K562 (cell line): ENCODE data around the gene ATP6V0A4. TPM values are rescaled to one million over a fixed set of nuclear protein-coding genes. Genes with fewer than 3 reads are reported as not detected.
A peak's percentile ranks its signal among the peaks of the same experiment; 100 is the strongest.

Source experiments
- ATAC-seq: fragments of 200-7000 bp; cut with Tn5 transposase; 3 replicates; pipeline ENCODE4 v1.9.1; 2020; ENCODE audit warnings: moderate library complexity
- BruUV-seq: library from RNA; stranded (reverse); fragments of 400-500 nt; replicated peaks from 2 replicates; lab custom pipeline; 2021; lab: Mats Ljungman, UMichigan
- CTCF ChIA-PET: fragments of 300-600 bp; formaldehyde crosslinking; extraction: SDS; loops from one replicate; lab custom pipeline; 2021; ENCODE audit warnings: low intra/inter-chr PET ratio; lab: Yijun Ruan, JAX
- POLR2A ChIA-PET: fragments of 300-600, 350-650 bp; sonication (Branson Sonifier 250); formaldehyde crosslinking; extraction: SDS; loops from one replicate; lab custom pipeline; 2021; ENCODE audit warnings: antibody characterized with exemption, inconsistent platforms; lab: Yijun Ruan, JAX
- DNase-seq, 4 experiments: peaks; one replicate each; pipeline versions ENCODE4 v3.0.0 to v3.0.0-alpha.2; 2011 to 2018; ENCODE audit warnings: low spot score in 3 of 4, mixed read lengths in 3 of 4; ENCODE audit errors: extremely low read depth in 1 of 4
- FAIRE-seq: peaks from 2 replicates; lab custom pipeline; 2011; peaks lifted over from hg19 to GRCh38; lab: Jason Lieb, UNC
- H2AFZ ChIP-seq: 2 replicates; pipeline ENCODE4 v1.6.0; 2011; ENCODE audit warnings: low read depth, low read length, control low read depth, inconsistent platforms
- H3K27ac ChIP-seq: fragments of 200-600 bp; 3 replicates; pipeline ENCODE4 v1.8.0; 2011; ENCODE audit warnings: low read depth, mild to moderate bottlenecking, control low read depth, inconsistent platforms, low read length, moderate library complexity, mixed read lengths; ENCODE audit errors: extremely low read depth
- H3K27me3 ChIP-seq, 2 experiments: fragments of 300-600 bp in 1 of 2; 2 replicates in 1 of 2; 3 replicates in 1 of 2; pipeline versions ENCODE4 v1.6.0 to v1.8.0; 2011; ENCODE audit warnings: inconsistent platforms in 2 of 2, low read length in 2 of 2, mild to moderate bottlenecking in 1 of 2, mixed read lengths in 1 of 2, moderate library complexity in 1 of 2; ENCODE audit not compliant: control insufficient read depth in 2 of 2, insufficient read depth in 2 of 2
- H3K36me3 ChIP-seq: fragments of 300-600 bp; 3 replicates; pipeline ENCODE4 v1.8.0; 2011; ENCODE audit warnings: mild to moderate bottlenecking, low read length, inconsistent platforms; ENCODE audit not compliant: control insufficient read depth, insufficient read depth
- H3K4me1 ChIP-seq, 2 experiments: fragments of 200-600 bp in 1 of 2; replicated peaks in 1 of 2; 2 replicates in 1 of 2; 3 replicates in 1 of 2; pipeline versions ENCODE4 v1.5.1 to v1.8.0; 2011; ENCODE audit warnings: inconsistent platforms in 2 of 2, low read length in 2 of 2, mild to moderate bottlenecking in 1 of 2, mixed read lengths in 1 of 2, moderate library complexity in 1 of 2; ENCODE audit not compliant: control insufficient read depth in 2 of 2, insufficient read depth in 2 of 2
- H3K4me2 ChIP-seq: 2 replicates; pipeline ENCODE4 v1.6.1; 2011; ENCODE audit warnings: low read length, control low read depth, inconsistent platforms, mixed read lengths; ENCODE audit not compliant: insufficient read depth
- H3K4me3 ChIP-seq: fragments of 200-600 bp; sonication (generic), shearing (Covaris generic); 2 replicates; pipeline ENCODE4 v1.5.1; 2016; ENCODE audit warnings: control low read depth, inconsistent platforms
- H3K79me2 ChIP-seq: fragments of 200-600 bp; 3 replicates; pipeline ENCODE4 v1.8.0; 2011; ENCODE audit warnings: low read length, inconsistent platforms; ENCODE audit not compliant: control insufficient read depth, insufficient read depth
- H3K9ac ChIP-seq, 2 experiments: 2 replicates each; pipeline versions ENCODE4 v1.6.0 to v1.6.1; 2011; ENCODE audit warnings: low read depth in 2 of 2, low read length in 2 of 2, control low read depth in 1 of 2, inconsistent platforms in 1 of 2, mild to moderate bottlenecking in 1 of 2, mixed read lengths in 1 of 2; ENCODE audit not compliant: insufficient read depth in 1 of 2
- H3K9me1 ChIP-seq: one replicate; pipeline ENCODE4 v1.6.0; 2011; ENCODE audit warnings: inconsistent platforms, mild to moderate bottlenecking, low read length, moderate library complexity; ENCODE audit not compliant: control insufficient read depth, insufficient read depth
- H3K9me3 ChIP-seq: replicated peaks from 2 replicates; pipeline ENCODE4 v1.5.1; 2011; ENCODE audit warnings: low read depth, low read length, inconsistent platforms; ENCODE audit not compliant: control insufficient read depth, insufficient read depth
- H4K20me1 ChIP-seq: replicated peaks from 2 replicates; pipeline ENCODE4 v1.6.1; 2011; ENCODE audit warnings: low read length, inconsistent platforms, mixed read lengths; ENCODE audit not compliant: control insufficient read depth, insufficient read depth
- DDX20 ChIP-seq: fragments of 450-650 bp; IDR thresholded peaks from 2 replicates; pipeline ENCODE4 v1.6.1; 2016; ENCODE audit warnings: missing genetic modification characterization, low read depth, mild to moderate bottlenecking, missing compliant biosample characterization, moderate library complexity
- ZC3H11A ChIP-seq: IDR thresholded peaks from 2 replicates; pipeline ENCODE4 v1.6.1; 2012; ENCODE audit warnings: low read depth, low read length, improper control_type of control experiment
- ZFP30 ChIP-seq: fragments of 250-450 bp; sonication (Bioruptor Pico); IDR thresholded peaks from 2 replicates; pipeline ENCODE4 v1.8.0; 2022; ENCODE audit warnings: moderate library complexity, mild to moderate bottlenecking, inconsistent platforms, borderline replicate concordance
- ZNF121 ChIP-seq: sonication (generic); formaldehyde crosslinking; conservative IDR thresholded peaks from 2 replicates; pipeline ENCODE4 v1.8.0; 2022; ENCODE audit warnings: missing genetic modification reagents
- ZNF124 ChIP-seq: sonication (generic); formaldehyde crosslinking; IDR thresholded peaks from 2 replicates; pipeline ENCODE4 v1.8.1; 2022; ENCODE audit warnings: missing genetic modification reagents
- WGBS: fragments of 100-300 bp; shearing (Covaris generic); methylation state at CpG from one replicate; pipeline ENCODE4 v1.1.6; 2016; ENCODE audit warnings: low coverage, mixed read lengths; ENCODE audit not compliant: insufficient coverage; ENCODE audit errors: missing lambda C conversion rate; 5-methylcytosine and 5-hydroxymethylcytosine counted together
- in situ Hi-C: fragments of 300-500 bp; cut with MboI; formaldehyde crosslinking; loops from 4 replicates; pipeline ENCODE4 v1.15.0; 2018; ENCODE audit warnings: inconsistent platforms, mixed read lengths
- intact Hi-C: fragments of 100-400 bp; cut with micrococcal nuclease; formaldehyde crosslinking; loops from 2 replicates; pipeline ENCODE4 v1.14.2; 2022
- polyA plus RNA-seq, 8 experiments: library from polyadenylated mRNA; depleted of rRNA in 4 of 8; stranded (reverse) in 5 of 8; unstranded in 3 of 8; fragments of >200 nt; fragmentation: Nextera tagmentation in 2 of 8; fragmentation: Illumina TruSeq in 1 of 8; extraction: Ambion mirVana in 2 of 8; extraction: Trizol in 1 of 8; gene quantifications; 2 replicates each; pipeline versions ENCODE4 v1.2.1 to v1.2.3, GENCODE V29; 2011 to 2014; ENCODE audit warnings: inconsistent platforms in 1 of 8, missing spikeins in 1 of 8
- total RNA-seq, 7 experiments: library from RNA; depleted of rRNA in 6 of 7; stranded (reverse); fragments of >200 nt in 6 of 7; fragmentation: Illumina TruSeq in 2 of 7; extraction: Trizol in 2 of 7; gene quantifications; 2 replicates each; pipeline versions ENCODE4 v1.2.1 to v1.2.3, GENCODE V29; 2011 to 2021; ENCODE audit warnings: low replicate concordance in 1 of 7
- TF ChIP-seq, protein P1 (sequence below): fragments of 450-650 bp; IDR thresholded peaks from 2 replicates; pipeline ENCODE4 v1.6.1; 2016

Gene ATP6V0A4
- total and polyA plus RNA-seq, 9 of the 15 experiments (the other 6 are each of a cell fraction or from before 2014, with no cell fraction given): 0.03 TPM; not detected in 8

DNA sequence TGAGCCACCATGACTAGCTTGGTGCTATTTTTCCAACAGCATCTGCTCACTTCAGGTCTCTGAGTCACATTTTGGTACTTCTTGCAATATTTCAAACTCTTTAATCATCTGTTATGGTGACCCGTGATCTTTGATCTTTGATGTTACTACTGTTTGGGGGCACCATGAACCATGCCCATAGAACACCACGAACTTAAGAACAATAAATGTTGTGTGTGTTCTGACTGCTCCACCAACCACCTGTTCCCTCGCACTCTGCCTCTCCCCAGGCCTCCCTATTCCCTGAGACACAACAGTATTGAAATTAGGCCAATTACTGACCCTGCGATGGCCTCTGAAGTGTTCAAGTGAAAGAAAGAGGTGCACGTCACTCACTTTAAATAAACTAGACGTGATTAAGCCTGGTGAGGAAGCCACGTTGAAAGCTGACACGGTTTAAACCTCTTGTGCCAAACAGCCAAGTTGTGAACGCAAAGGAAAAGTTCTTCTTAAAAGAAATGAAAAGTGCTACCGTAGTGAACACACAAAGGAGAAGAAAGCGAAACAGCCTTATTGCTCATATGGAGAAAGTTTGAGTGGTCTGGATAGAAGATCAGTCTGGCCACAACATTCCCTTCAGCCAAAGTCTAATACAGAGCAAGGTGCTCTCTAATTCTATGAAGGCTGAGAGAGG is 27.2 kb upstream of the ATP6V0A4 start:
- DNase-seq (no peak), ATAC-seq (no peak), FAIRE-seq (no peak)
- H3K36me3 ChIP-seq: no peaks in the 10 kb centered on the region
- H3K27ac ChIP-seq: no peak overlapping the region
- H3K79me2 ChIP-seq: no peaks in the 10 kb centered on the region
- H3K9ac ChIP-seq: no peak overlapping the region
- under 1% methylated on average over 11 of the region's 11 CpGs for WGBS
- no peaks in the 10 kb centered on the region for H4K20me1 ChIP-seq
- no peaks in the 10 kb centered on the region for H3K9me1 ChIP-seq
- no peak overlapping the region for H2AFZ ChIP-seq
- no peaks in the 10 kb centered on the region for H3K9me3 ChIP-seq
- TF ChIP-seq, protein P1, sequence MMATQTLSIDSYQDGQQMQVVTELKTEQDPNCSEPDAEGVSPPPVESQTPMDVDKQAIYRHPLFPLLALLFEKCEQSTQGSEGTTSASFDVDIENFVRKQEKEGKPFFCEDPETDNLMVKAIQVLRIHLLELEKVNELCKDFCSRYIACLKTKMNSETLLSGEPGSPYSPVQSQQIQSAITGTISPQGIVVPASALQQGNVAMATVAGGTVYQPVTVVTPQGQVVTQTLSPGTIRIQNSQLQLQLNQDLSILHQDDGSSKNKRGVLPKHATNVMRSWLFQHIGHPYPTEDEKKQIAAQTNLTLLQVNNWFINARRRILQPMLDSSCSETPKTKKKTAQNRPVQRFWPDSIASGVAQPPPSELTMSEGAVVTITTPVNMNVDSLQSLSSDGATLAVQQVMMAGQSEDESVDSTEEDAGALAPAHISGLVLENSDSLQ: 0 out of 2 replicates have a peak, but pooled peaks have one; percentile 19
- TF ChIP-seq ZNF124: no peak
- H3K4me1 ChIP-seq: no peaks in the 10 kb centered on the region
- H3K4me2 ChIP-seq: no peak overlapping the region
- in situ Hi-C loops: no loop called here
- no TSS peak for BruUV-seq
- CTCF ChIA-PET: no interaction called here
- POLR2A ChIA-PET: interaction anchor here (0.5 kb wide), 1 partner anchor 529 kb away, joined by 3 read pairs; no protein-coding TSS in a partner anchor
- no peak overlapping the region for H3K4me3 ChIP-seq
- intact Hi-C loops: no loop called here
- peaks cover 27 to 34% of the 10 kb centered on the region in 2 experiments for H3K27me3 ChIP-seq

DNA sequence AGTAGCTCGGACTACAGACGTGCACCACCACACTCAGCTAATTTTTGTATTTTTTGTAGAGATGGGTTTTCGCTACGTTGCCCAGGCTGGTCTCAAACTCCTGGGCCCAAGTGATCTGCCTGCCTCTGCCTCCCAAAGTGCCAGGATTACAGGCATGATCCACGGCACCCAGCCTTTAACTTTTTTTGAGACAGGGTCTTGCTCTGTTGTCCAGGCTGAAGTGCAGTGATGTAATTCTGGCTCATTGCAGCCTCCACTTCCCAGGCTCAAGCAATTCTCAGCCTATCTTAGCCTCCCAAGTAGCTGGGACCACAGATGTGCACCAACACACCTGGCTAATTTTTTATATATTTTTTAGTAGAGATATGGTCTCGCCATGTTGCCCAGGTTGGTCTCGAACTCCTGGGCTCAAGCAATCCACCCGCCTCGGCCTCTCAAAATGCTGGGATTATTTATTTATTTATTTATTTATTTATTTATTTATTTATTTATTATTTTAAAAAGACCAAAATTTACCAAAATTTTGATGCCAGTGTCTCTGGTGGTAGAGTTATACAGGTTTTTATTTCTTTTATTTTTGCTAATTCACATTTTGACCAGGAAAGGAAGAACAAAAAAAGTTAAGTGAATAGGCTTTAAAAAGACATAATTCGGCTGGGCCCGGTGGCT is 25.0 kb upstream of the ATP6V0A4 start:
- POLR2A ChIA-PET: no interaction called here
- Histone ChIP-seq H3K79me2 (no peaks in the 10 kb centered on the region), H3K4me3 (no peak overlapping the region), H3K27me3 (peaks cover 16 to 26% of the 10 kb centered on the region in 2 experiments), H4K20me1 (no peaks in the 10 kb centered on the region), H3K27ac (no peak overlapping the region), H3K4me2 (no peak overlapping the region), H2AFZ (no peak overlapping the region), H3K9me3 (no peaks in the 10 kb centered on the region), H3K9me1 (no peaks in the 10 kb centered on the region), H3K36me3 (no peaks in the 10 kb centered on the region), H3K4me1 (no peaks in the 10 kb centered on the region), H3K9ac (no peak overlapping the region)
- CTCF ChIA-PET: no interaction called here
- intact Hi-C loops: no loop called here
- BruUV-seq: no TSS peak
- in situ Hi-C loops: no loop called here
- DNase-seq: no peak
- FAIRE-seq: no peak
- no peak for ATAC-seq
- WGBS: 3% methylated on average over 11 of the region's 11 CpGs
- TF ChIP-seq DDX20 (tag): no peak
- peak; percentile 48; the same call in 1 of the 2 replicates for TF ChIP-seq ZC3H11A
- TF ChIP-seq ZFP30: no peak
- TF ChIP-seq ZNF121: peak; percentile 82
